Liver (tissue), 9 donors: ENCODE measurements around the gene RNH1. TPM values are rescaled to one million over a fixed set of nuclear protein-coding genes. Genes with fewer than 3 reads are reported as not detected.

Experiments
- DNase-seq: peaks from one replicate; pipeline ENCODE4 v3.0.0-alpha.2; 2017; ENCODE audit warnings: low spot score
- H3K27ac ChIP-seq, 2 donors: one replicate each; pipeline ENCODE4 v1.7.0; 2013; ENCODE audit warnings: inconsistent platforms in 2 of 2, low read length in 2 of 2, control low read depth in 1 of 2, low read depth in 1 of 2, mild to moderate bottlenecking in 1 of 2
- H3K27me3 ChIP-seq, 4 donors: one replicate each; pipeline versions ENCODE4 v1.6.1 to v1.7.0; 2013; ENCODE audit warnings: low read length in 3 of 4, inconsistent platforms in 1 of 4, mild to moderate bottlenecking in 1 of 4, moderate library complexity in 1 of 4; ENCODE audit not compliant: control insufficient read depth in 4 of 4, insufficient read depth in 4 of 4
- H3K36me3 ChIP-seq, 4 donors: one replicate each; pipeline versions ENCODE4 v1.6.1 to v1.7.0; 2013; ENCODE audit warnings: low read length in 3 of 4, mild to moderate bottlenecking in 3 of 4, low read depth in 1 of 4, moderate library complexity in 1 of 4; ENCODE audit not compliant: control insufficient read depth in 4 of 4, insufficient read depth in 3 of 4
- H3K4me1 ChIP-seq, 4 donors: one replicate each; pipeline versions ENCODE4 v1.6.1 to v1.7.0; 2013; ENCODE audit warnings: low read length in 3 of 4, mild to moderate bottlenecking in 3 of 4, moderate library complexity in 1 of 4; ENCODE audit not compliant: control insufficient read depth in 4 of 4, insufficient read depth in 4 of 4
- H3K4me3 ChIP-seq, 3 donors: one replicate each; pipeline versions ENCODE4 v1.6.1 to v1.7.0; 2013; ENCODE audit warnings: low read length in 3 of 3, control low read depth in 1 of 3, low read depth in 1 of 3, mild to moderate bottlenecking in 1 of 3
- H3K9ac ChIP-seq, 2 donors: one replicate each; pipeline ENCODE4 v1.7.0; 2013; ENCODE audit warnings: low read length in 2 of 2, mild to moderate bottlenecking in 2 of 2, moderate library complexity in 2 of 2, control low read depth in 1 of 2, low read depth in 1 of 2
- H3K9me3 ChIP-seq, 4 donors: one replicate each; pipeline versions ENCODE4 v1.6.1 to v1.7.0; 2013; ENCODE audit warnings: low read length in 3 of 4; ENCODE audit not compliant: control insufficient read depth in 4 of 4
- EGR1 ChIP-seq, 2 donors: IDR thresholded peaks; 2 replicates each; pipeline ENCODE4 v1.6.1; 2016 to 2018; ENCODE audit warnings: antibody characterized with exemption in 2 of 2, low read depth in 2 of 2
- FOXA1 ChIP-seq: IDR thresholded peaks from 2 replicates; pipeline ENCODE4 v1.6.1; 2016; ENCODE audit warnings: antibody characterized with exemption
- FOXA2 ChIP-seq: IDR thresholded peaks from 2 replicates; pipeline ENCODE4 v1.6.1; 2016; ENCODE audit warnings: antibody characterized with exemption
- GABPA ChIP-seq, 2 donors: IDR thresholded peaks in 1 of 2; conservative IDR thresholded peaks in 1 of 2; 2 replicates each; pipeline ENCODE4 v1.6.1; 2016; ENCODE audit warnings: antibody characterized with exemption in 2 of 2, mild to moderate bottlenecking in 1 of 2, moderate library complexity in 1 of 2
- HNF4A ChIP-seq, 2 donors: conservative IDR thresholded peaks; 2 replicates each; pipeline ENCODE4 v1.6.1; 2016; ENCODE audit warnings: antibody characterized with exemption in 2 of 2, mild to moderate bottlenecking in 2 of 2
- HNF4G ChIP-seq: IDR thresholded peaks from 2 replicates; pipeline ENCODE4 v1.6.1; 2016; ENCODE audit warnings: antibody characterized with exemption
- JUND ChIP-seq, 2 donors: IDR thresholded peaks; 2 replicates each; pipeline ENCODE4 v1.6.1; 2016; ENCODE audit warnings: antibody characterized with exemption in 2 of 2
- NR2F2 ChIP-seq: IDR thresholded peaks from 2 replicates; pipeline ENCODE4 v1.6.1; 2016; ENCODE audit warnings: antibody characterized with exemption
- RAD21 ChIP-seq, 2 donors: IDR thresholded peaks; 2 replicates each; pipeline ENCODE4 v1.6.1; 2016; ENCODE audit warnings: antibody characterized with exemption in 2 of 2, mild to moderate bottlenecking in 2 of 2
- RXRA ChIP-seq, 2 donors: IDR thresholded peaks; 2 replicates each; pipeline ENCODE4 v1.6.1; 2017 to 2018; ENCODE audit warnings: antibody characterized with exemption in 2 of 2, mild to moderate bottlenecking in 1 of 2
- SP1 ChIP-seq: IDR thresholded peaks from 2 replicates; pipeline ENCODE4 v1.6.1; 2018; ENCODE audit warnings: antibody characterized with exemption, mild to moderate bottlenecking
- TAF1 ChIP-seq: conservative IDR thresholded peaks from 2 replicates; pipeline ENCODE4 v1.6.1; 2016; ENCODE audit warnings: antibody characterized with exemption, mild to moderate bottlenecking
- YY1 ChIP-seq: IDR thresholded peaks from 2 replicates; pipeline ENCODE4 v1.6.1; 2016; ENCODE audit warnings: antibody characterized with exemption, mild to moderate bottlenecking
- WGBS: extraction: QIAGEN DNeasy Blood & Tissue Kit; methylation state at CpG from one replicate; pipeline ENCODE4 v1.1.7; 2013; 5-methylcytosine and 5-hydroxymethylcytosine counted together
- polyA plus RNA-seq, 2 donors: library from polyadenylated mRNA; stranded (reverse) in 1 of 2; unstranded in 1 of 2; fragments of 200-250 nt in 1 of 2; fragments of >200 nt in 1 of 2; fragmentation: Nextera tagmentation in 1 of 2; extraction: Ambion mirVana in 1 of 2; gene quantifications; one replicate each; pipeline versions ENCODE4 v1.2.1 to v1.2.3, GENCODE V29; 2013 to 2015
- total RNA-seq, 2 donors: library from RNA; depleted of rRNA; stranded (reverse); fragments of >200 nt; gene quantifications; one replicate each; pipeline ENCODE4 v1.2.3, GENCODE V29; 2014
- TF ChIP-seq, protein P1 (sequence below): IDR thresholded peaks from 2 replicates; pipeline ENCODE4 v1.6.1; 2016; ENCODE audit warnings: antibody characterized with exemption
- TF ChIP-seq, protein P2 (sequence below): IDR thresholded peaks from 2 replicates; pipeline ENCODE4 v1.6.1; 2016; ENCODE audit warnings: antibody characterized with exemption
- TF ChIP-seq, protein P3 (sequence below): IDR thresholded peaks from 2 replicates; pipeline ENCODE4 v1.6.1; 2016; ENCODE audit warnings: antibody characterized with exemption
- TF ChIP-seq, protein P4 (sequence below): IDR thresholded peaks from 2 replicates; pipeline ENCODE4 v1.6.1; 2016; ENCODE audit warnings: antibody characterized with exemption, mild to moderate bottlenecking
- TF ChIP-seq, protein P5 (sequence below): fragments of 150-350 bp; IDR thresholded peaks from 2 replicates; pipeline ENCODE4 v1.5.1; 2017; ENCODE audit warnings: improper control_type of control experiment, low read depth, low read length; ENCODE audit not compliant: missing input control
- donor health status: healthy.
- donor health status: healthy.
- donor health status: healthy.
- donor health status: healthy.
- donor health status: healthy.

Gene RNH1
- total and polyA plus RNA-seq, 4 donors, result 68.5 to 99.1 (median 76.8) TPM

DNA sequence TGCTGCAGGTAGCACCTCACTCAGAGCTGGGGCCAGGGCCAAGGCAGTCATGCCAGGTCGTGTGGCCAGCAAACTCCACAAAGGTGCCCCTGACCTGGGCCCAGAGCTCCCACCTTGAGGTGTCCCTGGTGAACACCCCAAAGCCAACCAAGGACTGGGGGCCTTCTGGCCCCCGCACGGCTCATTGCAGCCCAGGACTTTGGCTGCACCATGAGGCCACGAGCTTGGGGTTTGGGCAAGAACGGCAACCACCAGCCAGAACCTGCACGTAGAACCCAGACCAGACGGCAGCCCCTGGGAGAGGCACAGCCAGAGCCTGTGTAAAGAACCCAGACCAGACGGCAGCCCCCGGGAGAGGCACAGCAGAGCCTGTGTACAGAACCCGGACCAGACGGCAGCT is 38.1 kb upstream of the RNH1 start:
- H3K9me3 ChIP-seq, result no peaks in the 10 kb centered on the region
- no peak overlapping the region for H3K4me3 ChIP-seq
- DNase-seq, result no peak
- no peaks in the 10 kb centered on the region for H3K27me3 ChIP-seq
- H3K36me3 ChIP-seq, result peaks cover 0 to 1% (median 0%) of the 10 kb centered on the region in 4 donors
- H3K27ac ChIP-seq, result no peak overlapping the region
- TF ChIP-seq RAD21 (IDR thresholded peaks at IDR 0.05) (no peak), FOXA1 (no peak), RXRA (IDR thresholded peaks at IDR 0.05) (no peak), GABPA (IDR thresholded peaks at IDR 0.05 in 1 of 2, conservative IDR thresholded peaks at IDR 0.05 in 1 of 2) (no peak), FOXA2 (no peak), SP1 (no peak), TAF1 (no peak), HNF4G (no peak), JUND (IDR thresholded peaks at IDR 0.05) (no peak), YY1 (no peak), HNF4A (conservative IDR thresholded peaks at IDR 0.05) (no peak), EGR1 (IDR thresholded peaks at IDR 0.05; ENCODE audit: low read depth in 2 of 2) (no peak), NR2F2 (no peak)
- TF ChIP-seq, protein P1, sequence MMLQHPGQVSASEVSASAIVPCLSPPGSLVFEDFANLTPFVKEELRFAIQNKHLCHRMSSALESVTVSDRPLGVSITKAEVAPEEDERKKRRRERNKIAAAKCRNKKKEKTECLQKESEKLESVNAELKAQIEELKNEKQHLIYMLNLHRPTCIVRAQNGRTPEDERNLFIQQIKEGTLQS, result no peak
- TF ChIP-seq, protein P2, sequence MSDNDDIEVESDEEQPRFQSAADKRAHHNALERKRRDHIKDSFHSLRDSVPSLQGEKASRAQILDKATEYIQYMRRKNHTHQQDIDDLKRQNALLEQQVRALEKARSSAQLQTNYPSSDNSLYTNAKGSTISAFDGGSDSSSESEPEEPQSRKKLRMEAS, result no peak
- TF ChIP-seq, protein P3, sequence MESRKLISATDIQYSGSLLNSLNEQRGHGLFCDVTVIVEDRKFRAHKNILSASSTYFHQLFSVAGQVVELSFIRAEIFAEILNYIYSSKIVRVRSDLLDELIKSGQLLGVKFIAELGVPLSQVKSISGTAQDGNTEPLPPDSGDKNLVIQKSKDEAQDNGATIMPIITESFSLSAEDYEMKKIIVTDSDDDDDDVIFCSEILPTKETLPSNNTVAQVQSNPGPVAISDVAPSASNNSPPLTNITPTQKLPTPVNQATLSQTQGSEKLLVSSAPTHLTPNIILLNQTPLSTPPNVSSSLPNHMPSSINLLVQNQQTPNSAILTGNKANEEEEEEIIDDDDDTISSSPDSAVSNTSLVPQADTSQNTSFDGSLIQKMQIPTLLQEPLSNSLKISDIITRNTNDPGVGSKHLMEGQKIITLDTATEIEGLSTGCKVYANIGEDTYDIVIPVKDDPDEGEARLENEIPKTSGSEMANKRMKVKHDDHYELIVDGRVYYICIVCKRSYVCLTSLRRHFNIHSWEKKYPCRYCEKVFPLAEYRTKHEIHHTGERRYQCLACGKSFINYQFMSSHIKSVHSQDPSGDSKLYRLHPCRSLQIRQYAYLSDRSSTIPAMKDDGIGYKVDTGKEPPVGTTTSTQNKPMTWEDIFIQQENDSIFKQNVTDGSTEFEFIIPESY, result no peak
- TF ChIP-seq, protein P4, sequence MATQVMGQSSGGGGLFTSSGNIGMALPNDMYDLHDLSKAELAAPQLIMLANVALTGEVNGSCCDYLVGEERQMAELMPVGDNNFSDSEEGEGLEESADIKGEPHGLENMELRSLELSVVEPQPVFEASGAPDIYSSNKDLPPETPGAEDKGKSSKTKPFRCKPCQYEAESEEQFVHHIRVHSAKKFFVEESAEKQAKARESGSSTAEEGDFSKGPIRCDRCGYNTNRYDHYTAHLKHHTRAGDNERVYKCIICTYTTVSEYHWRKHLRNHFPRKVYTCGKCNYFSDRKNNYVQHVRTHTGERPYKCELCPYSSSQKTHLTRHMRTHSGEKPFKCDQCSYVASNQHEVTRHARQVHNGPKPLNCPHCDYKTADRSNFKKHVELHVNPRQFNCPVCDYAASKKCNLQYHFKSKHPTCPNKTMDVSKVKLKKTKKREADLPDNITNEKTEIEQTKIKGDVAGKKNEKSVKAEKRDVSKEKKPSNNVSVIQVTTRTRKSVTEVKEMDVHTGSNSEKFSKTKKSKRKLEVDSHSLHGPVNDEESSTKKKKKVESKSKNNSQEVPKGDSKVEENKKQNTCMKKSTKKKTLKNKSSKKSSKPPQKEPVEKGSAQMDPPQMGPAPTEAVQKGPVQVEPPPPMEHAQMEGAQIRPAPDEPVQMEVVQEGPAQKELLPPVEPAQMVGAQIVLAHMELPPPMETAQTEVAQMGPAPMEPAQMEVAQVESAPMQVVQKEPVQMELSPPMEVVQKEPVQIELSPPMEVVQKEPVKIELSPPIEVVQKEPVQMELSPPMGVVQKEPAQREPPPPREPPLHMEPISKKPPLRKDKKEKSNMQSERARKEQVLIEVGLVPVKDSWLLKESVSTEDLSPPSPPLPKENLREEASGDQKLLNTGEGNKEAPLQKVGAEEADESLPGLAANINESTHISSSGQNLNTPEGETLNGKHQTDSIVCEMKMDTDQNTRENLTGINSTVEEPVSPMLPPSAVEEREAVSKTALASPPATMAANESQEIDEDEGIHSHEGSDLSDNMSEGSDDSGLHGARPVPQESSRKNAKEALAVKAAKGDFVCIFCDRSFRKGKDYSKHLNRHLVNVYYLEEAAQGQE, result no peak
- TF ChIP-seq, protein P5, sequence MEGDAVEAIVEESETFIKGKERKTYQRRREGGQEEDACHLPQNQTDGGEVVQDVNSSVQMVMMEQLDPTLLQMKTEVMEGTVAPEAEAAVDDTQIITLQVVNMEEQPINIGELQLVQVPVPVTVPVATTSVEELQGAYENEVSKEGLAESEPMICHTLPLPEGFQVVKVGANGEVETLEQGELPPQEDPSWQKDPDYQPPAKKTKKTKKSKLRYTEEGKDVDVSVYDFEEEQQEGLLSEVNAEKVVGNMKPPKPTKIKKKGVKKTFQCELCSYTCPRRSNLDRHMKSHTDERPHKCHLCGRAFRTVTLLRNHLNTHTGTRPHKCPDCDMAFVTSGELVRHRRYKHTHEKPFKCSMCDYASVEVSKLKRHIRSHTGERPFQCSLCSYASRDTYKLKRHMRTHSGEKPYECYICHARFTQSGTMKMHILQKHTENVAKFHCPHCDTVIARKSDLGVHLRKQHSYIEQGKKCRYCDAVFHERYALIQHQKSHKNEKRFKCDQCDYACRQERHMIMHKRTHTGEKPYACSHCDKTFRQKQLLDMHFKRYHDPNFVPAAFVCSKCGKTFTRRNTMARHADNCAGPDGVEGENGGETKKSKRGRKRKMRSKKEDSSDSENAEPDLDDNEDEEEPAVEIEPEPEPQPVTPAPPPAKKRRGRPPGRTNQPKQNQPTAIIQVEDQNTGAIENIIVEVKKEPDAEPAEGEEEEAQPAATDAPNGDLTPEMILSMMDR, result no peak
- H3K9ac ChIP-seq, result no peak overlapping the region
- H3K4me1 ChIP-seq, result no peaks in the 10 kb centered on the region
- 92% methylated on average over 11 of the region's 11 CpGs for WGBS
